Measurements from ENCODE around the gene CCDC190.
"Not testable (repeated sequence)": the region's sequence is repeated elsewhere in the genome, so short reads cannot be mapped to it uniquely, and the experiment has no call there.

The CCDC190 gene

GRCh38 chr1:162823771-162824525, 37.0 kb downstream of the CCDC190 start:
- no peak for DNase-seq

- peak; percentile 4 for DNase-seq
These were observed 37.7 kb downstream of the CCDC190 start for GRCh38 chr1:162823231-162823630.

DNA sequence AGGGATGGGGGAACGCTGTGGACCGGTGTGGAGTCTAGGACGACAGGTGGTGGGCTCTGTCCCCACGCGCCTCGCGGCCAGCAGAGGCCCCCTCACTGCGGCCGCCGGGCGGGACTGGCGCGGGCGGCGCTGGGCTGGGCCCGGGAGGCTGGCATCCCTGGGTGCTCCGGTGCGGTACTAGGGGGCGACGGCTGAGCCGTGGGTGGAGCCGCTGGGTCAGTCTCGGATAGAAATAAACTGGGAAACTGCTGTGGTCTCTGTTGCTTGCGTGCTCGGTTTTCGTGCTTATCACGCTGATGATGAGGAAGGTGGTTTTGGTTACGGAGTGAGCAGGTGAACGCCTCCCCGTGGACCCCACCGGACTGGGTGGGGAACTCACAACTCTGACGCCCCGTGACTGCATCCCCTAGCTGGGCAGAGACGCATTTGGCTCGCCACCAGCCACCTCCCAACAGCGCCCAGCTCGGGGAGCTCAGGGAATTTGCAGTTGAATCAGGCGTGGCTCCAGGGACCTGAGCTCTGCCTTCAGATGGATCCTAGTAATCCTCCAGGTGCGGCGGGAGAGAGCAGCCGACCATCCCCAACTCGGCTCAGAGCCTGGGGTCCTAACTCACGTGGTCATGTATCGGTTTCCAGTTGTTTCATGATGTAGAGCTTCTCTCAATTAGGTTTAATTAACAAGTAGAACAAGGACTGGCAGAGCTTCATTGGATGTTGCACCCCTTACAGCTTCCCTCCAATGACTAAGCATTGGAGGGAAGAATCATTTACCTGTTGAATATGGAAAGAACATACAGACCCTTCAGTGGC, 38.4 kb downstream of the CCDC190 start:
- no peak for DNase-seq

GRCh38 chr1:162818666-162819065, 42.3 kb downstream of the CCDC190 start:
- DNase-seq, result not testable (repeated sequence)

GRCh38 chr1:162818136-162818535, 42.8 kb downstream of the CCDC190 start:
- DNase-seq, result not testable (repeated sequence)

DNA sequence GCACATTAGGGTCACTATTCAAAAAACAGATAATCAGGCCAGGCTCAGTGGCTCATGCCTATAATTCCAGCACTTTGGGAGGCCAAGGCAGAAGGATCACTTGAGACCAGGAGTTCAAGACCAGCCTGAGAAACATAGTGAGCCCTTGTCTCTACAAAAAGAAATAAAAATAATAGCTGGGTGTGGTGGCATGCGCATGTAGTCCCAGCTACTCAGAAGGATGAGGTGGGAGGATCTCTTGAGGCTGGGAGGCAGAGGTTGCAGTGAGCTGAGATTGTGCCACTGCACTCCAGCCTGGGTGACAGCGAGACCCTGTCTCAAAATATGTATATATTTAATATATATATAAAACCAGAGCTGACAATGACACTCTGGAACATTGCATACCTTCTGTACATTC, 48.6 kb downstream of the CCDC190 start:
- DNase-seq, result not testable (repeated sequence)

DNA sequence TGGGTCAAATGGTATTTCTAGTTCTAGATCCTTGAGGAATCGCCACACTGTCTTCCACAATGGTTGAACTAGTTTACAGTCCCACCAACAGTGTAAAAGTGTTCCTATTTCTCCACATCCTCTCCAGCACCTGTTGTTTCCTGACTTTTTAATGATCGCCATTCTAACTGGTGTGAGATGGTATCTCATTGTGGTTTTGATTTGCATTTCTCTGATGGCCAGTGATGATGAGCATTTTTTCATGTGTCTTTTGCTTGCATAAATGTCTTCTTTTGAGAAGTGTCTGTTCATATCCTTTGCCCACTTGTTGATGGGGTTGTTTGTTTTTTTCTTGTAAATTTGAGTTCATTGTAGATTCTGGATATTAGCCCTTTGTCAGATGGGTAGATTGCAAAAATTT, 53.5 kb downstream of the CCDC190 start:
- not testable (repeated sequence) for DNase-seq
